Stomach (tissue), 9 donors: Measurements from ENCODE around the gene SUPT7L. TPM values are rescaled to one million over a fixed set of nuclear protein-coding genes. Genes with fewer than 3 reads are reported as not detected.

ENCODE experiments used
- DNase-seq, 2 donors: peaks; one replicate each; pipeline versions ENCODE4 v3.0.0 to v3.0.0-alpha.2; 2013 to 2019
- H3K27ac ChIP-seq, 5 donors: fragments of 200-600 bp in 4 of 5; sonication (generic) in 4 of 5; one replicate each; pipeline ENCODE4 v1.5.1; 2013 to 2019; ENCODE audit warnings: mild to moderate bottlenecking in 1 of 5, moderate library complexity in 1 of 5
- H3K27me3 ChIP-seq, 3 donors: fragments of 200-600 bp; sonication (generic); one replicate each; pipeline ENCODE4 v1.5.1; 2017 to 2019; ENCODE audit warnings: mixed run types in 1 of 3
- H3K36me3 ChIP-seq, 4 donors: fragments of 200-600 bp; sonication (generic); 1 replicate in 3 of 4; 2 replicates in 1 of 4; pipeline ENCODE4 v1.5.1; 2016 to 2019
- H3K4me1 ChIP-seq, 4 donors: fragments of 200-600 bp; sonication (generic); one replicate each; pipeline ENCODE4 v1.5.1; 2016 to 2019
- H3K4me3 ChIP-seq, 4 donors: fragments of 200-600 bp; sonication (generic) in 3 of 4; one replicate each; pipeline ENCODE4 v1.5.1; 2016 to 2019; ENCODE audit warnings: mild to moderate bottlenecking in 1 of 4
- H3K9me3 ChIP-seq, 4 donors: fragments of 200-600 bp; sonication (generic); one replicate each; pipeline ENCODE4 v1.5.1; 2016 to 2019
- CTCF ChIP-seq, 7 experiments: fragments of 450-650 bp in 4 of 7; fragments of 200-600 bp in 3 of 7; sonication (generic) in 3 of 7; IDR thresholded peaks; one replicate each; pipeline ENCODE4 v1.5.1; 2016 to 2019; ENCODE audit warnings: antibody characterized with exemption in 7 of 7, control low read depth in 2 of 7, mild to moderate bottlenecking in 1 of 7
- EP300 ChIP-seq: sonication (generic); formaldehyde crosslinking; IDR thresholded peaks from one replicate; pipeline ENCODE4 v1.6.1; 2017; ENCODE audit warnings: antibody characterized with exemption
- POLR2A ChIP-seq, 4 donors: fragments of 450-650 bp; IDR thresholded peaks; one replicate each; pipeline ENCODE4 v1.6.1; 2016; ENCODE audit warnings: antibody characterized with exemption in 4 of 4, control low read depth in 2 of 4, mild to moderate bottlenecking in 1 of 4, moderate library complexity in 1 of 4
- POLR2AphosphoS5 ChIP-seq, 3 donors: sonication (generic); formaldehyde crosslinking; IDR thresholded peaks; one replicate each; pipeline ENCODE4 v1.6.1; 2016; ENCODE audit warnings: antibody characterized with exemption in 3 of 3
- whole genome bisulfite sequencing, 5 donors: extraction: QIAGEN DNeasy Blood & Tissue Kit in 3 of 5; methylation state at CpG; one replicate each; pipeline versions ENCODE4 v1.1.5 to v1.1.7; 2013 to 2018; 5-methylcytosine and 5-hydroxymethylcytosine counted together
- intact Hi-C: fragments of 100-400 bp; cut with DNase I; formaldehyde crosslinking; loops from one replicate; pipeline ENCODE4 v1.15.1; 2023; ENCODE audit warnings: low total_unique reads
- polyA plus RNA-seq, 3 donors: library from polyadenylated mRNA; stranded (reverse); fragments of 200-250 nt; gene quantifications; one replicate each; pipeline ENCODE4 v1.2.3, GENCODE V29; 2013
- total RNA-seq, 5 donors: library from RNA; depleted of rRNA; stranded (reverse); fragments of >200 nt; gene quantifications; one replicate each; pipeline versions ENCODE4 v1.1.0 to v1.2.3, GENCODE V29; 2014 to 2016
- donor health status: healthy with polysubstance abuse.
- donor health status: Bipolar disorder and iron deficiency.
- donor health status: healthy.

The SUPT7L gene
- total and polyA plus RNA-seq, 8 donors = 10.1 to 50.9 (median 24.9) TPM

- peaks cover 77 to 100% (median 100%) of the 10 kb centered on the region in 4 donors for H3K36me3 ChIP-seq
- H3K27ac ChIP-seq = no peak overlapping the region
- H3K4me3 ChIP-seq = no peak overlapping the region
- TF ChIP-seq CTCF (IDR thresholded peaks at IDR 0.05) = no peak
- no peak for TF ChIP-seq POLR2AphosphoS5 (IDR thresholded peaks at IDR 0.05)
- no peak for TF ChIP-seq POLR2A (IDR thresholded peaks at IDR 0.05)
- TF ChIP-seq EP300 = no peak
- no peaks in the 10 kb centered on the region for H3K9me3 ChIP-seq
- H3K4me1 ChIP-seq = no peaks in the 10 kb centered on the region
- no peak for DNase-seq
- intact Hi-C loops = no loop called here
- no peaks in the 10 kb centered on the region for H3K27me3 ChIP-seq
Measured at GRCh38 chr2:27652341-27652740, 11.1 kb downstream of the SUPT7L start.

GRCh38 chr2:27651056-27651455 is 12.4 kb downstream of the SUPT7L start:
- TF ChIP-seq EP300 (no peak), POLR2AphosphoS5 (IDR thresholded peaks at IDR 0.05) (no peak), POLR2A (IDR thresholded peaks at IDR 0.05) (no peak), CTCF (IDR thresholded peaks at IDR 0.05) (no peak)
- Histone ChIP-seq H3K9me3 (no peaks in the 10 kb centered on the region), H3K4me1 (no peaks in the 10 kb centered on the region), H3K27me3 (no peaks in the 10 kb centered on the region), H3K36me3 (peaks cover 68 to 100% (median 99%) of the 10 kb centered on the region in 4 donors), H3K27ac (no peak overlapping the region), H3K4me3 (no peak overlapping the region)
- DNase-seq = no peak
- 73 to 79% (median 74%) methylated on average over 4 of the region's 4 CpGs for WGBS, 5 donors
- intact Hi-C loops = no loop called here

- no peaks in the 10 kb centered on the region for H3K9me3 ChIP-seq
- intact Hi-C loops = no loop called here
- TF ChIP-seq EP300 = no peak
- TF ChIP-seq POLR2A (IDR thresholded peaks at IDR 0.05) = no peak
- no peak for TF ChIP-seq POLR2AphosphoS5 (IDR thresholded peaks at IDR 0.05)
- no peak for TF ChIP-seq CTCF (IDR thresholded peaks at IDR 0.05)
- H3K27me3 ChIP-seq = no peaks in the 10 kb centered on the region
- DNase-seq = no peak
- no peaks in the 10 kb centered on the region for H3K4me1 ChIP-seq
- WGBS, 5 donors = 73 to 89% (median 82%) methylated on average over 4 of the region's 4 CpGs
- no peak overlapping the region for H3K27ac ChIP-seq
- H3K36me3 ChIP-seq = peaks cover 46 to 100% (median 98%) of the 10 kb centered on the region in 4 donors
- H3K4me3 ChIP-seq = no peak overlapping the region
Measured at GRCh38 chr2:27647737-27648136, 15.7 kb downstream of the SUPT7L start.

GRCh38 chr2:27647289-27647688 is 16.1 kb downstream of the SUPT7L start:
- Histone ChIP-seq H3K4me3 (no peak overlapping the region), H3K9me3 (no peaks in the 10 kb centered on the region), H3K4me1 (no peaks in the 10 kb centered on the region), H3K27me3 (no peaks in the 10 kb centered on the region), H3K27ac (no peak overlapping the region), H3K36me3 (peaks cover 50 to 100% (median 98%) of the 10 kb centered on the region in 4 donors)
- TF ChIP-seq POLR2AphosphoS5 (IDR thresholded peaks at IDR 0.05) (no peak), EP300 (no peak)
- intact Hi-C loops = no loop called here
- DNase-seq = no peak

GRCh38 chr2:27645197-27645596 is 18.2 kb downstream of the SUPT7L start:
- no peak for DNase-seq
- no peak overlapping the region for H3K4me3 ChIP-seq
- no peaks in the 10 kb centered on the region for H3K4me1 ChIP-seq
- no peak overlapping the region for H3K27ac ChIP-seq
- peaks cover 48 to 100% (median 98%) of the 10 kb centered on the region in 4 donors for H3K36me3 ChIP-seq
- TF ChIP-seq POLR2AphosphoS5 (IDR thresholded peaks at IDR 0.05) = no peak
- no peak for TF ChIP-seq CTCF (IDR thresholded peaks at IDR 0.05)
- TF ChIP-seq POLR2A (IDR thresholded peaks at IDR 0.05) = no peak
- no peak for TF ChIP-seq EP300
- H3K27me3 ChIP-seq = no peaks in the 10 kb centered on the region
- no peaks in the 10 kb centered on the region for H3K9me3 ChIP-seq
- intact Hi-C loops = no loop called here
